HG02763 (cell line): ENCODE data around the gene NEO1.

ENCODE experiments used
- ATAC-seq: cut with Tn5 transposase; IDR thresholded peaks from one replicate; pipeline ENCODE4 v1.9.1; 2021; ENCODE audit warnings: mild to moderate bottlenecking, moderate library complexity; ENCODE audit not compliant: unreplicated experiment

Gene NEO1

DNA sequence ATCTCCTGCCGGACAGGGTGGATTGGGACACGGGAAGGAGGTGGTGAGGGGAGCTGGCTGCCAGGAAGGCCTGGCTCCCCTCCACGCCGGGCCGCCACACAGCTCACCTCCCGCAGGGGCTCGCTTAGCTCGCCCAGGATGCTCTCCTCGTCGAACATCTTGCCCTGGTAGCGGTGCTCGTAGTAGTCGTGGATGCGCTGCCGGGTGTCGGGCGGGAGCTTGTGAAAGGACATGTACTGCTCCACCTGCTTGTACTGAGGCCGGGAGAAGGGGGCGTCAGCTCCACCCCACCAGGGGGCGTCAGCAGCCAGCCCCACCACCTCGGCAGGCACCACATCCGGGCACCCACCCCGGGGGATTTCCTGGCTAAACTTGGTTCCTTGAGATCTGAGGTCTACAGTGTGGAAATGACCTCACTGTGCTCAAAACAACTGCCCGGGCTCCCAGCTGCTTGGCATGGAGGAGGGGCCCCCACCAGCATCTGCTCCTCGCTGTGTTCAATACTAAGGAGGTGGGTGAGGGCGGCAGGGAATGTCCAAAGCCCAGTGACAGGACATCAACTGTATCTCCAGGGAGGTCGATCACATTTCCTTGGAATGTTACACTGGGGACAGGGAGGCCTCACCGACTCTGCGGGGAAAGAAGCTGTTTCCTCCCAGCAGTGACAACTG lies 273.1 kb downstream of the NEO1 start:
- ATAC-seq: no peak

DNA sequence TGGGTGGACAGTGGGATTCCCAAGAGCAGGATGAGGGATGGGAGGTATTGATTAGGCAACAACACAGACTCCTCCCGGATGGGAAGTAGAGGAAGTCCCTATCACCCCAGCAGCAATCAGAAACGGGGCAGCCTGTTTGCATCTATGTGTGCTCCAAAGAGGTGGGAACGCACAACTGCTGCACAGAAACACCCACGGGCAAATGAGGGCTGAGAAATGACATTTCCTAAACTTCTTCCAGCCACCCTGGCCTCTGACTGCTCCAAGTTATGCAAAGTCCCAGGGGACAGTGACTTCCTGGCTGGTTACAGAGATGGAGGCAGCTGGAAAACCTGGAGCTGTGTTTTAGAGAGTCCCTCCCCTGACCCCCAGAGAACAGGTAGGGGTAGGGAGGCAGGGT lies 273.9 kb downstream of the NEO1 start:
- ATAC-seq: no peak

DNA sequence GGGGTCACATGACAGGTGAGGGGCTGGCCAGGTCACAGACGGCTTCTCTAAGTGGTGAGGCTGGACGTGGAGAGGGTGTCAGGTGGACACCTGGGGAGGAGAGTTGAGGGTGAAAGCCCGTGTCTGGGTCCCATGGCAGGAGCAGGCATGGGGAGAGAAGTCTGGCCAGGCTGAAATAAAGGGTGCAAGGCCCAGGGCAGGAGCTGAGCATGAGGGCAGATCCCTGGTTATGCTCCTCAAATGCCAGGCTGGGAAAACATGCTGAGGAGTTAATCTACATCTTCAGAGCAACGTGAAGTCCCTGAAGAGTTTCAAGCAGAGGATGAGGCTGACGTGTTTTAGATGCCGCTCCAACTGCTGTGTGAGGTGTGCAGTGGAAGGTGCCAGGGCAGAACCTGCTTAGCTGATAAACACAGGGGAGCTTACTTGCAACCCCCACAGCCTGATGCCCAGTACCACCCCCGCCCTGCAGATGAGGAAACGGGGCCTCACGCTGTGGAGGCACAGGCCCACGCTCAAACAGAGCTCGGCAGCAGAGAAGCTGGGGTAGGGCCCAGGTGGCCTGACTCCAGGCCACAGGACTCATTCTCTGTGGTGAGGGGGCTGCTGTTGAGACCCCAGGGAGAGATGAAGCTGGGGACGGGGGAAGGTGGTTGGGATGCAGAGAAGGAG lies 276.0 kb downstream of the NEO1 start:
- ATAC-seq: no peak

DNA sequence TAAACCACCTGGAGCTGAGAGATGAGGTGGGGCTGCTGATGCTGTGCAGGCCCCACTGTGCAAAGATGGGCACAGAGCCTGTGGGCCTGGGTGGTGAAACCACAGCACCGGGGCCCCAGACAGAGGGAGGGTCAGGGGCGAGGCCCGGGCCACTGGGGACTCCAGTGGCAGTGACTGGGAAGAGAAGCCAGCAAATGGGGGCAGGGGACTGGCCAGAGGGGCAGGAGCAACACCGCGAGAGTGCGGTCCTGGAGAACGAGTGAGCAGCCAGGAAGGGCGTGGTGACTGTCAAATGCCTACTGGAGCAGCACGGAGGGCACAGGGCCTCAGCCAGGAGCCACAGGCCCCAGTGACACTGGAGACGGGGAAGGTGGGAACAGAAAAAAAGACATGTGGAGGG lies 276.7 kb downstream of the NEO1 start:
- no peak for ATAC-seq

DNA sequence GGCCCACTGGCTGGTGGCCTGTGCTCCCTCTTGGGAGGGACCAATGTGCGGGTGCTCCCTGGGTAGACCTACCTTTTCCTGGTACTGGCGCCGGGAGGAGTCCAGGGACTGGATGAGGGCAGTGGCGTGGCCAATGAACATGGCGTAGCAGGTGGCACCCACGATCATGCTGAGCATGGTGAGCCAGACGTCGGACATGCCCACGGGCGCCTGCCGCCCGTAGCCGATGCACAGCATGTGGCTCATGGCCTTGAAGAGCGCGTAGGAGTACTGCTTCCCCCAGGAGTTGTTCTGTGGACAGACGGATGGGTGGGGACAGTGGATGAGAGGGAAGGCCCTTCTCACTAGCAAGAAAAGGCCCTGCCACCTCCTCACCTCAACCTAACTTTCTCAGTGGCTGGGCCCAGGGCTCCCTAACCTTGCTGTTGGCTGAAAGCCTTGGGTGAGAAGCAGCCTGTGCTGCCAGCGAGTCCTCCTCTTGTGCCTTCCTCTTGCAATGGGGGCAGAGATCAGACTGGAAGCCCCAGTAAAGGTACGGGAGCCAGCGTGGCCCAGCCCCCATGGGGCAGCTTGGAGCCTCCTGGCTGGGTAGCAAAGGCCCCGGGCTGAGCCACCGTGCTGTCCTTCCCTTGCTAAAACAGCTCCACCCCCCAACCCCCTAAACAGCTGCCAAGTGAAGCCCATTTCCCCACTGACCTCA lies 277.4 kb downstream of the NEO1 start:
- ATAC-seq: no peak

DNA sequence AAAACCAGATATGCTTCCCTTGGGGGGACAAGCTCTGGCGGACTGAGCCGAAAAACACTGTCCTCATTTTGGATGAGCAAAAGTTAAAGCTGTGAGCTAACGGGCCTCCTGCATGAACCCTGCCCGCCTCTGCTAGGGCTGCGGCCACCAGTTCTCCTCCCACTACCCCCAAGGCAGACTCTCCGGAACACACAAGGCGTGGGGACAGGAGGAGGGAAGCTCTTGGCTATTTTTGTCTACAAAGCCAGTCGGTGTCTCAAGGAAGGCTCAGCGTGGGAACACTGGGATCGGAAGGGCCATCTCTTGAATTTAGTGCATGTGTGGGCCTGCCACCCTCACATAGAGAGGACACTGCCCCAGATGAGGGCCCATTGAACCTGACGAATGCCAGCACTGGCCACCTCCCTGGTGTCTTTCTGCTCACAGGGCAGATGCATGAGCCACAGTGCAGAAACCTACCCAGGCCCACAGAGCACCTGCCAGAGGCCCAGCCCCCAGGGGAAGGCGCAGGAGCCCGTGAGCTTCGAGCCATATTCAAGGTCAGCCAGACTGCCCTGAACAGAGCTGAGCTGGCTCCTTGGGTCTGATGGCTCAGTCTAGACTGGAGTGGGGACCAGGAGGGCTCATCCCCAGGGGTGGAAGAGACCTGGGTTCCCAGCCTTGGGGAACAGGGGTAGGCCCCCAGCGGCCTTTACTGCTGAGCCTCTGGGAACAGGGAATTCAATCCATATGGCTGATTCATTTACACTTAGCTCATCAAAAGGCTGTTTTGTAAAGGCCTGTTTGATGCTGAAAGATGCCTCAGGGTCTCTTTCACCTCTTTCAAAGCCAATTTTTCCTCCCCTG lies 278.2 kb downstream of the NEO1 start:
- no peak for ATAC-seq

DNA sequence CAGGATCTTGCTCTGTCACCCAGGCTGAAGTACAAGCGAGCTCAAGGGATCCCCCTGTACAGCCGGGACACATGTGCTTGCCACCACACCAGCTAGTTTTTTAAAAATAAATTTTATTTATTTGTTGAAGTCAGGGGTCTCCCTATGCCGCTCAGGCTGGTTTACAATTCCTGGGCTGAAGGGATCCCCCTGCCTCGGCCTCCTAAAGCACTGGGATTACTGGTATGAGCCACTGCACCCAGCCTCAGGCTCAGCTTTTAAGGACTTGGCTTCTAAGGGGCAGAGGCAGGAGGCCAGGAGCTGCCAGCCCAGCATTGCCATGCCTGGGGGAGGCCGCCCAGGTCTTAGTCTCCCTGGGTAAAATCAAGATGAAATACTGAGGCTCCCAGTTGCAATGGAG lies 279.2 kb downstream of the NEO1 start:
- ATAC-seq: no peak

DNA sequence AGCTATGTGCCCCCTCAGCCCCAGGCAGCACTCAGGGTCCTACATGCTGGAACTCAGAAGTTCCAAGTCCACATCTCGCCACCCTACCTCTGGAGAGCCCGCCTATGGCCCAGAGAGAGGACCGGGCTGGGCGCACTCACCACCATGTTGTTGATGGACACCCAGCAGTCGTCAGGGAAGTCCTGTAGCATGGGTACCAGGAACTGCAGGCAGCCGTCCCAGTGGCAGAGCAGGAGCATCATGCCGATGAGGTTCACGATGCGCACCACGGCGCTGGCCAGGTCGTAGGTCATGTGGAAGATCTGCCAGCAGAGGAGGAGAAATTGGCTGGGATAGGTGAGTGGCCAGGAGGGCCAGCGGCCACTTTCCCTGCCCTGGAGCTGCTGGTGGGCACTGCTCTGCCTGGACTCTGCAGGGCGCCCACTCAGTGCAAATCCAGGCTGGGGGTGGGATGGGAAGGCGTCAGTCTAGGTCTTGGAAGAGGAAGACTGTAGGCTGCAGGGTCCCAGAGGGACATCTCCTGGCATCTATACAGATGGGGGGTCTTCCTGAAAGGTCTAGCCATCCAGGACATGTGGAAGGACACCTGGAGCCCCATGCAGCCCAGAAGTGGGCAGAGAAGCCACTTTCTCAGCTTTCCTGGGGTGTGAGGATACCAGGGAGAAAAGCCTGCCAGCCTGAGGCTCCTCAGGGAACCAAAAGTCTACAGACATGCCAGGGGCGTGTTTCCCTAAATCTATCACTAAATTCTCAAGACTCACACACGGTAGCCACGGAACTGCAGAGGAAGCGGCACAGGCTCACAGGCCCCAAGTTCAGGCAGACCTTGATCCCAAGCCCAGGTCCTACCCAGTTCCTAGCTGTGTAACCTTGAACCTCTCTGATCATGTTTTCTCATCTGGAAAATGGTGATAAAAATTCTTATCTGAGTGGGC lies 280.0 kb downstream of the NEO1 start:
- ATAC-seq: no peak

DNA sequence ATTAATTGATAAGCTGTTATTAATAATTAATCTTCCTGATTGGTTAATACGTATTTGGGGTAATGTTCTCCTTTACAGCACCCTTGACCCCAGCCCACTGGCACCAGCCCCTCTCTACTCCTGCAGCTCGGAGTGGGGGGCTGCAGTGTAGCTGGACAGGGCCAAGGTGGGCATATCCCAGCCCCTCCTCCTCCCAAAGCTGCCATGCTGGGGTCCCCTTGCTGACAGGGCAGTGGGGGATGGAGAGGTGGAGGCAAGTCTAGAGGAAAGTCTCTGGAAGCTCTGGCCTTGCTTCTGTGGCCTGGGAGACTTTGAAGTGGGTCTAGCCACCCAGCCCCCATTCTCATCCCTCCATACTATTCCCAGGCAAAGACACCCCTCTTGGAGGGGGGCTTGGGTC lies 280.7 kb downstream of the NEO1 start:
- no peak for ATAC-seq

DNA sequence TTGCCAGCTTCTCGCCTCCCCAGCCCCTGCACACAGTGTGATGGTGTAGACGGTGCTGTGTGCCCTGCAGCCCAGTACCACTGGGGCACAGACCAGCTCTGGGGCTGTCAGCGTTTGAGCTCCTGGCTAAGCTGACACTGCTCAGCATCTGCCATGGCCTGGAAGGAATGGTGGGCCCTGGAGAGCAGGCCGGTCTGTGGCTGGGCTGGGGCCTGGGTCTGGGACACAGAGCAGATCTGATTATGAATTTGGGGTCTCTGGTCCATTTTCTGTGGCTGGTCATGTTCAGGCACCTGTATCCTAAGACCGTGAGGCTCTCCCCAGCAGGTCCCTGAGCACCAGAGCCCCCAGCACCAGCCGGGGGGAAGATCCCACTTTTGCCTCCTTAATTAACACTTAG lies 281.8 kb downstream of the NEO1 start:
- no peak for ATAC-seq

DNA sequence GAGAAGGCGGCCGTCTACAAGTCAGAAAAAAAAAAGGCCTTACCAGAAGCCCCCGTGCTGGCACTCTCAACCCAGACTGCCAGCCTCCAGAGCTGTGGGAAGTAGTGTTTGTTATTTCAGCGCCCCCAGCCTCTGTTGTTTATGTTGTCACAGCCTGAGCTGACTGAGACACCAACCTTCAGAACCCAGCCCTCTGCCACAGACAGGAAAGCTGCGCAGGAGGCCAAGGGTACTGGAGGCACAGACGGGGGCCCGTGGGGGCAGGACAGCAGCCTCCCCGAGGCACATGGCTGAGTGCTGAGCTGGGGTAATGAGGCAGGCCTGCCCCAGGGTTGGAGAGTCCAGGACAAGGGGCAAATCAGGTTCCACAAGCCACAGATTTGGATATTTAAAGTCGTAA lies 282.8 kb downstream of the NEO1 start:
- ATAC-seq: no peak

DNA sequence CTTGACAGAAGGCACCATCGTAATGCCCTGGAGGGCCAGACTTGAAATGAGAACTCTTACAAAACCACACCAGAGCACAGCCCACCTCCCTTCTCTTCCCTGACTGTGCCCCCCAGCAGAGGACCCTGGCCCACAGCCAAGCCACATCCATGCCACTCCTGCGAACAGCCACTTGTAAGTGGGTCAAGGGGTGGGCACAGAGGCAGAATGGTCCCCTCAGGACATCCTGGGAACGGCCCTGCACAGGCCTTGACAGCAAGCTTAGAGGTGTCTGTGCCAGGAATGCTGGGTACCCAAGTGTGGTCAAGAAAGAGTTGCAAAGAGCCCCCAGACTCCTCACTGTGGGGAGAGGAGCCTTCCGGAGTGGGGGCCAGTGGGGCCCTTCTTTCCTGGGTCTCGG lies 283.2 kb downstream of the NEO1 start:
- ATAC-seq: no peak

DNA sequence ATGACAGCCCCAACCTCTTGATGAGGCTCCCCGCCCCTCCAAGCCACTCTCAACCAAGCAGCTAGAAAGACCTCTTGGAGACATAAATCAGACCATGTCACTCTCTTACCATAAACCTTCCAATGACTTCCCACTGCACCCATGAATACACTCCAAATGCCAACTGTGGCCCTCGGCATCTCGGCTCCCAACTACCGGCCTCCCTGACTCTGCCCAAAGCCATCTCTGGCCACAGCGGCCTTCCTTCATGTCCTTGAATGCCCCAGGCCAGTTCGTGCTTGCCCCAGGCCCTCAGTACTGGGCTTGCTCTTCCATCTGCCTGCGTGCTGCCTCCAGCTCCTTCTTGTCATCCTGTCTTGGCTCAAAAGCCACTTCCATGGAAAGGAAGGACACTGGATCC lies 284.5 kb downstream of the NEO1 start:
- ATAC-seq: no peak

DNA sequence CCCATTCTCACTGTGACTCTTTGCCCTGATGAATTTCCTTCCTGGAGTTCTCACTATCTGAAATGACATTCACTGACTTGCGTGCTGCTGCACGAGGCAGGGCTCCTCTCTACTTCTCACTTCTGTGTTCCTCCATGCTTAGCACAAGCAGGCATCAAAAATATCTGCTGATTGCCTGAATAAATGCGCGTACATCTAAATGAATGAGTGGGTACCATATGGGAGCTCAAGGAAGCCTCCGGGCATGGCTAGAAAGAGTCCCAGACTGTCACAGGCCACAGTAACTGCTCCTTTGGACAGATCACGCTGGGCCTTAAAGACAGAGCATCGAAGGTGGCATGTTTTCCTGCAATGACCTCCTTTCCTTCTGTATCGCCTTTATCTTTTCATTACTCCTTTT lies 284.9 kb downstream of the NEO1 start:
- ATAC-seq: no peak

DNA sequence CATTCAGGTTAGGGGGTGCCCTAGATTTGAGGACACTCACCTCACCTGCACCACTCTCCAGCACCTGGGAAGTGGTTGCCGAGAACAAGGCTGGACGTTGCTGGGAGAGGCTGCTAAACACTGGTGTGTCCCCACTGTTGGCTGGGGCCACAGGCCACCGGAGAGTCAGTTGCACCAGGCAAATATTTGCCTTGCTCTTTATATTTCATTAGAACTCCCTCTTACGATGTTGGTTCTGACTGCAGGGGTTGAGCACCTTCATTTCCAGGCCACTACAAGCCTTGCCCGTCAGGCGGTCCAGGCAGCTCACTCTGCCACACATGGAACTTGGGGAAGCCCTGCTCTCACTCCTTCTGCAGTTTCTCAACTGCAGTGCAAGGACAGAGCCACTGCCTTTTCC lies 285.8 kb downstream of the NEO1 start:
- ATAC-seq: no peak

DNA sequence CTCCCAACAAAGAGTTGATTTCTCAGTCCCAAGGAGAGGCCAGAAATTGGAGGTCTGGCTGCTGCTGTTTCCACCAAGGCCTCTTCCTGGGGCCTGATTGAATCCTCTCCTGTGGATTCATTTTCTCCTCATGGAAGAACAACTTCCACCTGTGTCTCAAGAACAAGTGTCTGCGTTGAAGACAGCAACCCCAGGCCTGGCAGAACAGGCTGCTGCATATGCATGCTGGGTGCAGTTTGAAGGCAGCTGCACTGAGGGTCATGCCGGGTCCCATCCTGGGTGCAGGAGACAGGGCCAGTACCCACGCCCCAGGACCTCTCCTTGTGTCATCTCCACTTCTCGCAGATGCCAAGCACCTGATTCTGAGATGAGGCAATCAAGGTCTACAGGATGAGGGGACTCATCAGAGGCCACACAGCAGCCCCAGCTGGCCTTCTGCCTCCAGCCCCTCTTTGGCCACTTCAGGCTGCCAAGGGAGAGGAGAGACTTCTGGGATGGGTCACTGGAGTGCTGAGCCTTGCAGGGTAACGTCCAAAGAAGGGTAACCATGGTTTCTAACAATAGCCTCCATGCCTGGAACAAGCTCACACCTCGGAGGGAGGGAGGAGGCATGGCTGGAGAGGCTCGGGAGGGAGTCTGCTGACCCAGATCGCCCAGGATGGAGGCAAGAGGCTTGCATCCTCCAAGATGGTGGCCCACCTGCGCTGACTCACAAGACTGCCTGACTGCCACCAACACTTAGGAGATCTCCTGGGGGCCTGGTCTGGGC lies 286.5 kb downstream of the NEO1 start:
- no peak for ATAC-seq

DNA sequence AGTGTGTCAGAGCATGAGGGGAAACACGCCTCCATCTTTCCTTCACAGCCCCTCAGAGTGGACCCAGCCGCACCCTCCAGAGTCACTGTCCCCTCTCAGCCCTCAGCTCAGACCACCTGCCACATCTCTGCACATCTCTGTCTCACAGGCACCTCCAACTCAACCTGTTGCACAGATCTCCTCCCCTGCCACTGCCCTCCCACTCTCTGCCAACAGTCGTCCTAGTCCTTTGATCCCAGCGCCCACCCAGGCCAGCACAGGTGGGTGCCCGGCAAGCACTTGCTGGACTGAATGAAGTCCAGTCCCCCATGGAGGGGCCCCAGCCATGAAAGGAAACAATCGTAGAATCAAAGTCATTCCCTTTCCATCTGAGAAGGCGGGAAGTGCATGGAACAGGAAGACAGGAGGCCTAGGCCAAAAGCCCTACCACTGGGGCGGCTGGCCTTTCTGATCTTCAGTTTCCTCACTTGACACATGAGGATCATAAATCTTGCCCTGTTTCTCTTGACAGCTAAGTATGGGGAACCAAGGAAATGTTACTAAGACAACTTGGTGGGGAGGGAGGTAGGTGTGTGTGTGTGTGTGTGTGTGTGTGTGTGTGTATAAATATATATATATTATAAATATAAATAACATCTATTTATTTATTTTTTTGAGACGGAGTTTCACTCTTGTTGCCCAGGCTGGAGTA lies 288.4 kb downstream of the NEO1 start:
- no peak for ATAC-seq

DNA sequence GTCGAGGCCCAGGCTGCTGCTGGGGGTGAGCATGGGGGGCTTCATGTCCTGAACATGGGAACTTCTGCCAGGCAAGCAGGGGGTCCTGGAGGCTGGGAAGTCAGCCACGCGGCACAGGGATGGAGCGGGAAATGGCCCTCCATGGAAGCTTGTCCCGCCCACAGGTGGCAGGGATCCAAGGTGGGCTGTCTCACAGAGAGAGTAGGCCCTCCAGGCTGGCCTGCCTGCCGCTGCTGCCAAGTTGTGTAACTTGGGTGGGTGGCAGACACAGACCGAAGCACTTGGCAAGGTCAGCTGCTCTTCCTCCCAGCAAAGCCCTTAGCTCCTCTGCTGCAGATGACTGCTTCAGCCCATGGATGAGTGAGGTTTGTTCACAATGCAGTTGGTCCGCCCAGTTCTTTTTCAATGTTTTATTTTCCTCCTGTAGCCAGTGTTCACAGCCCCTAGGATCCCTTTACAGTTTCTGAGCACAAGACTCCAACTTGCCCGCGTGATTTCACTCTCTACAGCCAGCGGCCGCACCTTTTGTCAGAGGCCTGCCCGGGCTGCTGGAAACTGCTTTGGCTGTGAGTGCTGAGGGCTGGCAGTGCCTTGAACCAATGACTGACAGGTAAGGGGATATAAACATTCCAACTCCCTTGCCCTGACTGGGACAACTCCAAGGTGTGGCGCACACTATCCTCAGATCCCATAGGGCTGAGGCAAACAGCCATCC lies 289.8 kb downstream of the NEO1 start:
- ATAC-seq: no peak
